ENCODE measurements around the gene PFDN1.

DNA sequence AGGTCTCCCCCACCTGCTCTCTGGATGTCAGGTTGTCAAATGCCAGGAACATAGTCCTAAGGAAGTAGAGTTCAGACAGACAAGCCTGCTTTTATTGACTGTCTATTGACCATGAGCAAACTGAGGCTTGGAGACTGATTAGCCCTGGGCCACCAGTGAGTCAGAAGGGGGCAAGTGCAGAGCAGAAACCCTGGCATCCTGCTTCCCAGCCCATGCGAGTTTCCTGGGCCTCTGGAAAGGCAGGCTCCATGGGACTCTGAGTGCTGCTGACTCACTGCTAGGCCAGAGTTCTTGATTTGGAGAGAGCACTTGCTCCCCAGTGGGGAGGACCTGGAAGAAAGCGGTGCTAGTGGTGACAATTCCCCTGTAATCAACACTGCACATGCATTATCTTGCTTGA lies 46.3 kb upstream of the PFDN1 start:
- TF ChIP-seq, protein P1, sequence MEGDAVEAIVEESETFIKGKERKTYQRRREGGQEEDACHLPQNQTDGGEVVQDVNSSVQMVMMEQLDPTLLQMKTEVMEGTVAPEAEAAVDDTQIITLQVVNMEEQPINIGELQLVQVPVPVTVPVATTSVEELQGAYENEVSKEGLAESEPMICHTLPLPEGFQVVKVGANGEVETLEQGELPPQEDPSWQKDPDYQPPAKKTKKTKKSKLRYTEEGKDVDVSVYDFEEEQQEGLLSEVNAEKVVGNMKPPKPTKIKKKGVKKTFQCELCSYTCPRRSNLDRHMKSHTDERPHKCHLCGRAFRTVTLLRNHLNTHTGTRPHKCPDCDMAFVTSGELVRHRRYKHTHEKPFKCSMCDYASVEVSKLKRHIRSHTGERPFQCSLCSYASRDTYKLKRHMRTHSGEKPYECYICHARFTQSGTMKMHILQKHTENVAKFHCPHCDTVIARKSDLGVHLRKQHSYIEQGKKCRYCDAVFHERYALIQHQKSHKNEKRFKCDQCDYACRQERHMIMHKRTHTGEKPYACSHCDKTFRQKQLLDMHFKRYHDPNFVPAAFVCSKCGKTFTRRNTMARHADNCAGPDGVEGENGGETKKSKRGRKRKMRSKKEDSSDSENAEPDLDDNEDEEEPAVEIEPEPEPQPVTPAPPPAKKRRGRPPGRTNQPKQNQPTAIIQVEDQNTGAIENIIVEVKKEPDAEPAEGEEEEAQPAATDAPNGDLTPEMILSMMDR (conservative IDR thresholded peaks at IDR 0.05; ENCODE audit: low read depth, low read length): no peak
- no peak for TF ChIP-seq EZH2 (IDR thresholded peaks at IDR 0.05; ENCODE audit: borderline replicate concordance, low read depth, low read length, poor library complexity, severe bottlenecking)

Data from A673 (cell line).